HG02588 (cell line): Measurements from ENCODE around the gene CENPF.
"Not testable (repeated sequence)": the region's sequence is repeated elsewhere in the genome, so short reads cannot be mapped to it uniquely, and the experiment has no call there.

Experiments
- ATAC-seq: cut with Tn5 transposase; IDR thresholded peaks from one replicate; pipeline ENCODE4 v1.9.1; 2021; ENCODE audit warnings: mild to moderate bottlenecking, moderate library complexity; ENCODE audit not compliant: unreplicated experiment

CENPF gene

DNA sequence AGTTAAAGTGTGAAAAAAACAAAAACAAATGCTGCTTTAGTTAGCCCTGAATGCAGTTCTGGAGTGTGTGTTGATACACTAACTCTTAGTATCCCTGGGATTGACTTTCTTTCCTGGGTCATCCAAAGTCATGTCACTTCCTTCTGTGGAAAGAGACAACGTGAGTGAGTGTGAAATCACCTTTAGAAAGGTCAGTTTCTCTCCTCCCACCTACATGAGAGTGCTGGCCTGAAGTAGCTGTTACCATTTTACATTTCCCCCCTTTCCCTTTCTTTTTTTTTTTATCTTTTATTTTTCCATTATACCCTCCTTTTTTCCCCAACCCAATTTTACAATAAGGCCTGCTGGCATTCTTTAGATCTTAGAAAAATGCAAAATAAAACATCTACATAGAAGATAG, 55.2 kb downstream of the CENPF start:
- no peak for ATAC-seq

DNA sequence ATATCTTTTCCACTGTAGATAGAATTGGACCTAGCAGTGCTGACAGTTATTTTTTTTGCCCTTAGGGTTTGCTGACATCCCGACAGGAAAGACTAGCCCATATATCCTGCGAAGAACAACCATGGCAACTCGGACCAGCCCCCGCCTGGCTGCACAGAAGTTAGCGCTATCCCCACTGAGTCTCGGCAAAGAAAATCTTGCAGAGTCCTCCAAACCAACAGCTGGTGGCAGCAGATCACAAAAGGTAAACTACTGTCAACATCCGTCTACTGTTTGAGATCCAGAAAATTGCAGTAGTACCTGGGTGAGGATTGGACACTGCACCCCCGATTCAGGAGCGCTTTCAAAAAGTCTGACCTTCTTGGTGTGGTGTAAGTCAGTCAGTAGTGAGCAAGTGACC, 55.8 kb downstream of the CENPF start:
- ATAC-seq = no peak

DNA sequence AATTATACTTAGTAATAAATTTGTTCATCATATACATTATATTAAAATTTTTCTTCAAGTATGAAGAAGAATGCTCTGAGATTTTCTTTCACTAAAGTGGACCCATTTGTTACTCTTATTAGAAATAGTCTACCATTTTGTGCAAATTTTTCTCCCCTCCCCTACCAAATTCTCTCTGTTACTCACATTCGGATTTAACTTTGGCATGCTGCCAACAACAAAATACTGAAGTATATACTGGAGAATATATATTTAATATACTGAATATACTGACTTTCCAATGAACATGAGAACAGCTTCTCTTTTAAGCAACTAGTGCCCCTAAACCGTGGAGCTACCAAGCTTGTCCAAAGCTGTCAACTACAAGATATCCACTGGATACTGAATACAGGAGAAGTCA, 57.2 kb downstream of the CENPF start:
- ATAC-seq = no peak

DNA sequence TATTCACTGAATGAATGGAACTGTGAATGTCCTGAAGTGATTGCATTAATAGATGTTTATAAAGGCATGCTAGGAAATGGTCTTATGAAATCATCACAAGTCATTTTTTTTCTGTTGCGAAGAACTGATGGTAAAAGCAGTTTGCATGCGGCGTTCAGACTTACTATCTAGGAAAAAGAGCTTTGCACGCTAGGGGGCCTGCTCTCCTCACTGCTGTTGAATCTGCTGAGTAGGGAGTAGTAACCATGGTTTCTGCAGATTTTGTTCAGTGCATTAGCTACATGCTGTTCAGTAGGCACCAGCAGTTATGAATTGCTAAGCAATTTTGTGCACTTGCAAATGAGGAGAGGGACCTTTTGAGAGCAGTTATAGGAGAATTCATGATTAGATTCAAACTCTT, 57.9 kb downstream of the CENPF start:
- ATAC-seq = no peak

DNA sequence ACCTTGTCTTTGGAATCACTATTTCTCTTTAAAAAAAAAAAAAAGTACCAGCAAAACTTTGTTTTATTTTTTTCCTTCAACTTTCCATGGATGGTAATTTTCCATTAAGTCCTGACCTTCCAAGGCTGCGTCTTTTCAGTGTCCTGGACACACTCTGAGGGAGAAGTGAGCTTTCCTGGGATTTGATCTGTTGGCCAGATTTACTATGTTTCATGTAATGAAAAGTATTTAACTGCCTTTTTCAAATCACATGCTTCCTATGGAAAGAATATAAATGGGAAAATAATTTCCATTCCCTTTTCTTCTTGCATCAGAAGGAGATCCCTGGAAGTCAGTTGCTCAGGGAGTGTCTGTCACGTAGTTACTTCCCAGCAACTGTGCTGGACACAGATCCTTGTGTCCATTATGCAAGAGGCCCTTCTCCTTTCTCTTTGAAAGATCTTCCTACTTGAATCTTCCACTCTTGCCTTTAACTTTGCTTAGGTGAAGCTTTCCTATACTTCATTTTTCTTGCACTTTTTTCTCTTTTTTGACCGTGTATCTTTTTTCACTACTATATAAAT, 59.3 kb downstream of the CENPF start:
- no peak for ATAC-seq

DNA sequence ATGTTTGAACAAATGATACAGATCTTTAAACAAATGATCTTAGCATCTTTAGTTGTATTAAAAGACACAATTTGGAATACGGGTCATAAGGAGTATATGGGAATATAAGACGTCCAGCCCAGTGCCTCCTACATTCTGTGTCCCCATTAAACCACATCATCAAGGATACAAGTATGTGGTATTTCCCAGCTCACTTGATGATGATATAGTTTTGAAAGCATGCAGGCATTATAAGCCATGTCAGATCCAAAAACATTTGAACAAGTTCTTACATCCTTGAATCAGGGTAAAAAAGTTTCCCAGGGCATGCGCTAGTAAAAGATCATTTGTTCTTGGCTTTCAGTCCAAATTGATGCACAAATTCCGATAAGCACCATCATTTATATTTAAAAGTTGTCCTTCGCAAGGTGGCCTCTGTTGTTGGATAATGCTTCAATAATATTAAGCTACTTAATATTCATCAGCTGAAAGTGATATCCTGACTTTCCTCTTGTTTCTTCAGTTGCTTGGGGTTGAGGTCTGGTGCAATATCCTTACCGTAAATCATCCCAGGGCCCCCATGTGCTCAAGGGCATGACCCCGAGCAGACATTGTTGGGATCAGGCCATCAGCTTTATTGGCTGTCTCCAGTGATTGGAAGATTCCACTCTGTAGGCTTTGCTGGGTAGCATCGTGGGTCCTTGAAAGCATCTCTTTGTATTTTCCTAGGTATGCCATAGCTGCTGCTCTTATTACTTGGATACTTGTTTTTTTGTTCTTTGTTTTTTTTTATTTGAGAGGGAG, 61.8 kb downstream of the CENPF start:
- no peak for ATAC-seq

DNA sequence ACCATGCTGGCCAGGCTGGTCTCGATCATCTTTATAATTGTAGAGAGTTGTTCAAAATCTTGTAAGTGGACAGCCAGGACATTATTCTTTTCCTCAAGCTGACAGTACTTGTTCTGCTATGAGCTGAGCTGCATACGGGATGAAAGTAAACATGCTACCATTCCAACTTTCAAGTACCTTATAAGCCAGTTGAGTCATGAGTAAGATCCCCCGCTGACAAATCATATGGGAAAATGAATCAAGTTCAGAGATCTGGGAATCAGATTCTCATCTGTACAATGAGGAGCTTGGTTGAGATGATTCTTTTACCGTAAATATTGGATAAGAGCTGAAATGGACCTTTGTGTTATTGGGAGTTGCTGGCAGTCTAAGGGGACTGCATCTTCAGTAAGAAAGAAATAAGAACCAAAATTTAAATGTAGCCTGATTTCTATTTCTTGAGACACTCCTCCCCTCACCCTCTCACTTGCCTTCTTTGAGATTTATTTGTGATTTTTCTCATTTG, 62.7 kb downstream of the CENPF start:
- ATAC-seq = no peak

DNA sequence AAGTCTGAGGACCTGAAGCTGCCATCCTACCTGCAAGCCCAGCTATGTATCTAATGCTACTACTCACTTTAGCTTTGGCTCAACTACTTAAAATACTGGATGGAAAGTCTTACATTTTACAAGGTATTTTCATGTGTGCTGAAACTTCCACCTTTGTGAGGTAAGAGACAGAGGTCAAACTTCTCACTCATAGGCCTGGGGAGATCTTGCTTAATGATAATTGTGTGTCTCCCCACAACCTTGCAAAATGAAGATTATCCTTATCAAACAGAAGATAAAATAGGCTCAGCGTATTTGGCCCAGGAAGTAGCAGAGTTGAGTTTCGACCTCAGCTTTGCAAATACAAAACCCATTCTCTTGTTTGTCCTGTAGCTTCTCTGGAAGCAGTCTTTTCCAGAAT, 63.7 kb downstream of the CENPF start:
- ATAC-seq = no peak

DNA sequence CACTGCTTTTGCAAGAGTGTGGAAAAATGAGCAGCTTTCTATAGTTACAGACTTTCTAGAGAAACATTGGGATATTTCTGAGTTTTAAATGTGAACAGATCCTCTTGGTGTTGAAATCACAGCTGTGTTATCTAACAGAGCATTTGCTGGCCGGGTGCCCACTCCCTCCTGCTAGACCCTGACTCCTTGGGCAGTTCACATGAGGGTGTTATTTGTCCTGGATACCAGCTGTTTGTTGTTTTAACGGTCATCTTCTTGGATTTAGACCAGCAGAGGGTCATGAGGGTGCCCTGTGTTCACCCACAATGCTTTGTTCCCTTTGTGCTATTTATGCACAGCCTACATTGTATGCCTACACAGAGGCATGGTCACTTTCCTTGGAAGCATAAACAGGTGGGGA, 67.1 kb downstream of the CENPF start:
- no peak for ATAC-seq

DNA sequence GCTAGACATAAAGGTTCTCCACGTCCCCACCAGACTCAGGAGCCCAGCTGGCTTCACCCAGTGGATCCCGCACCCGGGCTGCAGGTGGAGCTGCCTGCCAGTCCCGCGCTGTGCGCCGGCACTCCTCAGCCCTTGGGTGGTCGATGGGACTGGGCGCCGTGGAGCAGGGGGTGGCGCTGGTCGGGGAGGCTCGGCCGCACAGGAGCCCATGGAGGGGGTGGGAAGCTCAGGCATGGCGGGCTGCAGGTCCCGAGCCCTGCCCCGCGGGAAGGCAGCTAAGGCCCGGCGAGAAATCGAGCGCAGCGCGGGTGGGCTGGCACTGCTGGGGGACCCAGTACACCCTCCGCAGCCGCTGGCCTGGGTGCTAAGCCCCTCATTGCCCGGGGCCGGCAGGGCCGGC, 70.0 kb downstream of the CENPF start:
- ATAC-seq = not testable (repeated sequence)

DNA sequence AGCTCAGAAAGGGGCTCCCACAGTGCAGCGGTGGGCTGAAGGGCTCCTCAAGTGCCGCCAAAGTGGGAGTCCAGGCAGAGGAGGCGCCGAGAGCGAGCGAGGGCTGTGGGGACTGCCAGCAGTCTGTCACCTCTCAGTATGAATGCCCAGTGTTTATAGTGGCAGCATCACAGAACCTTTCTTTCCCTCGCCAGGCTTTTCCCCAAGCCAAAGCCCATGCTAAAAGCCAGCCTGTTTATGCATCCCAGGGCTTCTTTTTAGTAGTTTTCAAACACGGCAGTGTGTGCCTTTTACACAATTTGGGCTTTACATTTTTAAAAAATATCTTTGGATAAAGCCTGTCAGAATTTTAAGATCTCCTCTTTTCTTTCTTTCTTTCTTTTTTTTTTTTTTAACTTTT, 70.6 kb downstream of the CENPF start:
- ATAC-seq = no peak

DNA sequence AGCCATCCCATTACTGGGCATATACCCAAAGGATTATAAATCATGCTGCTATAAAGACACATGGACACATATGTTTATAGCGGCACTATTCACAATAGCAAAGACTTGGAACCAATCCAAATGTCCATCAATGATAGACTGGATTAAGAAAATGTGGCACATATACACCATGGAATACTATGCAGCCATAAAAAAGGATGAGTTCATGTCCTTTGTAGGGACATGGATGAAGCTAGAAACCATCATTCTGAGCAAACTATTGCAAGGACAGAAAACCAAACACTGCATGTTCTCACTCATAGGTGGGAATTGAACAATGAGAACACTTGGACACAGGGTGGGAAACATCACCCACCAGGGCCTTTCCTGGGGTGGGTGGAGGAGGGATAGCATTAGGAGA, 72.5 kb downstream of the CENPF start:
- not testable (repeated sequence) for ATAC-seq

DNA sequence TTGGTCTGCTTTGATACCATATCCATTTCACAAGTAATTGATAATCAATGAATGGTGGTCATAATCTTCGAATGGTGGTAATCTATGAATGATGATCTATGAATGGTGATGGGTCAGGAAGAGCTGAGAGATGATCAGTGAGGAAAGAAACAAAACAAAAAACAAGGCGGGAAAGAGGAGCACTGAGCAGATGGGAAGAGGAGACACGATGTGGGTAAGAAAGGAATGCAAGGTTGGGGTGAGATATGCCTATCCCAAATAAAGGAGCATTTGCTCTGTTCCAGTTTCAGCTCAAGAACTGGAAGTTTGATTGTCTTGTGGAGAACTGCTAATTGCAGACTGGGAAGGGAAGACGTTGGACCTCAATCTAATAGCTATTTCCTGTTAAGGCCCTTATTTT, 73.8 kb downstream of the CENPF start:
- no peak for ATAC-seq

DNA sequence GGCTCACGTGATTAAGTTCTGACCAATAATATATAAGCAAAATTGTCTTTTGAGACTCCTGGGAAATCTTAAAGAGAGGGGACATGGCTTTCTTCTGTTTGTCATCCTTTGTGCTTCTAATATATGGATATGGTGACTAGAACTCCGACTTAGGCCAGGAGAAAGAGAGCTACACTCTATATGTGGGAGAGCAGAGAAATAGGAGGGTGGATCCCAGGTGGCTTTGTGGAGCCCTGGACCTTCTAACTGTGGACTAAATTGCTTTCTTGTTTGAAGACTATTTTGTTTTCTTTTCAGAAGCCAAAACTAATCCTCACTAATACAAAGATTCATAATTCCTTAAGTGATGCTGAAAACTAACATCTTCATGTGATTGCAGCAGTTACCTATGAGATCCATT, 75.0 kb downstream of the CENPF start:
- no peak for ATAC-seq

DNA sequence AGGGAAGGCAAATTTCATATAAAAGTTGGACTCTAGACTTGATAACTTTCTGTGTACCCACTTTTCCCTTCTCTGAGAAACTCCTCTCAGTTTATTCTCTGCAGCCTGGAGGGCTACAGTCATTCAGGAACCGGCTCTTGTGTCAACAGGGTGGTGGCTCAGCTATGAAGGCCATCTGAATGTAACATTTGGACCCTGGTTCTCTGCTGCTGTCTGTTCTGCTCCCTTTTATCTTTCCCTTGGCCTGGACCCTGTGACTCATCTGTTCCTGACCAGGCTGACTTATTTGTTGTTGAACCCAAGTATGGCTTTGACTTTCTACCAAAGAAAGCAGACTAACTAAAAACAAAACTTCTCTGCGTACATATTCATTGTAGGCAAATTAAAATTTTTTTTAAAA, 75.4 kb downstream of the CENPF start:
- no peak for ATAC-seq

DNA sequence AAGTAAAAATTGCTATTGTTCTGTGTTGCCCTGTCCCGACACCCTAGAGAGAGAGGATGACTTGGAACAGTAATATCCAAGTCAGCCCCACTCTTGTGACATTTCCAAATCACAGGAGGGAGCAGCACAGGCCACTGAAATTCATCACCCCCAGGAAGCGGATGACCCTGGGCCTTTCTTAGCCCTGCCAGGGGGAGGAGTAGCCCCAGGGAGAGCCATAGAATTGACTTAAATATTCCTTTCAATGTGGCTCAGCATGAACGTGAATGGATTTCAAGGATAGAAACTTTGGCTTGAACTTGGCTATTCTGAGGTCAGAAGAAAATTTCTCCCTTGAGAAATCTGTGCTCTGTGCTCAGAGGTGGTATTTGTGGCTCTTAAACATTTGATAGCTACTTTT, 80.6 kb downstream of the CENPF start:
- ATAC-seq = no peak

DNA sequence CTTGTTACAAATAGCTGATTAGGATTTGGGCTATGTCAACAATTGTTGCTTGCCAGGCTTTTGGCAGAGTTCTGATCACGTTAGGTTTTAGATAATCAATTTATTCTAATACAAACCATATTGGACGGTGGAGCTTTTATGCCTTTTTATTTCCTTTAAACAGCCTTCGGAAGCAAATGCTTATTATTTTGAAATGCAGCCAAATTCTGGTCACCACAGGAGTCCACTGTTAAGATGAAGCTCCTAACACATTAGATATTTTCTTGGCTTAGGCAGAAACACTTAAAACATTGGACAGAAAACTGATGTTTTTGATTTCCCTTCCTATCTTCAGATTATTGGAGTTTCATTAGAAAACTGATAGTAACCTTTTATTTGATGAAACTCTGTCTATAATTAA, 82.9 kb downstream of the CENPF start:
- ATAC-seq = no peak

DNA sequence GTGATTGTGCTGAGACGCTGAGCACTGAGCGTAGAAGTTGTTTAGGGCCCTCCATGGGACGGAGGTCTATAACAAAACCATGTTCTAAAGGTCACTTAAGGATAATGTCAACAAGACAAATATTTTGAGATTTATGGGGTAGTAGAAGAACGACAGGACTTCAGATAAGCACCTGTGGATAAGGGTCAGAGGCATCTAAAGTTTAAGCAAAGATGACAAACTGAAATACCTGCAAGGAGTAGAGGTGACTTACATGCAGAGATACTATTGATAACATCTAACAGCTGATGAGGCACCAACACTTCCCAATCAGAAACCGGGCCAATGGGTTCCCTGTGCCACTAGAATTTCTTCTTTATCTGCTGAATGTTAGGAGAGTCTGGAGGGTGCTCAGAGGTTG, 83.5 kb downstream of the CENPF start:
- no peak for ATAC-seq

DNA sequence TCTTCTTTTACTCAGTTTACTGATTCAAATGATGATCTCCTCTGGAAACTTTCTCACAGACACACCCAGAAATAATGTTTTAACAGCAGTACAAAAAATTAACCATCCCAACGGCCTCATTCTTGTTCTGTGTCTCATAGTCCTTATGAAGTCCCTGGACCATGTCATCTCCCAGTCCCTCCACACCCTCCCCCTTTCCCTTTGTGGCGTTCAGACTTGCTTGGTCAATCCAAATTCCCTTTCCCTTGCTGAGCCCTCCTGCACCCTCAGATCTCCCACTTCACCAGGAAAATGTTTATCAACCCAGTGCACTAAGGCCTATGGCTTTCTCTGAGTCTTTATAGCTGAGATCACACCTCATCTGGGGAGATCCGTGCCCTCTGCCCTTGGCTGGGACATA, 85.9 kb downstream of the CENPF start:
- ATAC-seq = no peak

DNA sequence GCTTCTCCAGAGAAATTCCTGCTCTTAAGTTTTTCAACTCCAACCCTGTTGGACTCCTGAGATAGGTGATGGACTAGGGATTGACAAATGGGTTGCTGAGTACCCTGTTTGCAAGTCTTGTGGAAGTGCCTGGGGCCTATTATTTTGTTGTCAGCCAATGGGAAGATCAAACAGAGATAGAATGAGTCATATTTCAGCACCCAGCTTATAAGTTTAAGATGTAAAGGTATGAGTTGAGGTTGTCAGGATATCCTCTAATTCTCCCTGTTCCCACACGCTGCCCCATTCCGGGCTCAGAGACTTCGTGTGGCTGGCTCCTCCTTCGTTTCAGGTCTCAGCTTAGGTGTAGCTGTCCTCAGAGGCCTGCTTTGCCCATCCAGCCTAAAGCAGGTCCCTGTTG, 91.8 kb downstream of the CENPF start:
- ATAC-seq = no peak

DNA sequence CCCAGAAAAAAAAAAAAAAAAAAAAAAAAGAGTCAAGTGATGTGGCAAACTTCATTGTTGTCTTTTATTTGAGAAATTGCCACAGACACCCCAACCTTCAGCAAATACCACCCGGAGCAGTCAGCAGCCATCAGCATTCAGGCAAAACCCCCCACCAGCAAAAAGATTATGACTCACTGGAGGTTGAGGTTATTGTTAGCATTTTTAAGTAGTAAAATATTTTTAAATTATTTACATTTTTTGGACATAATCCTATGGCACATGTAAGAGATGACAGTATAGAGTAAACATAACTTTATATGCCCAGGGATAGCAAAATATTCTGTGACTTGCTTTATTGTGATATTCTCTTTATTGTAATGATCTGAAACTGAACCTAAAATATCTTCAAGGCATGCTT, 95.6 kb downstream of the CENPF start:
- no peak for ATAC-seq

DNA sequence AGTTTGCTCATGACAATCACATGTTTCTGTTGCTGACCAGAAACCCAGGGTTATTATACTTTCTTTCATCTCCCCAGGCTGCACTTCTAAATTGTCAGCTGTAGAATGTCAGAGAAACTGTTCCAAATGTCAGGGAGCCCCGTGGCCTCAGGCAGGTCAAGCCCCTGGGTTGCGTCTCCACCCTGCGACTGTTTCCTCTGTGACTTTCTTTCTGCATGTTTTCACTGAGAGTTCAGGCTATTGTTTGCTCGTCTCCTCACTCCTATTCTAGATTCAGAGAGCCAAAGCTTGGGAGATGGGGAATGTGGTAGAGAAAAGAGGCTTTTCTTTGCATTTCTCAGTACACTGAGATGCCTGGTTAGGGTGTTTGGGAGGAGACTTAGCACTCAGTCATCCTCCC, 97.4 kb downstream of the CENPF start:
- ATAC-seq = no peak

DNA sequence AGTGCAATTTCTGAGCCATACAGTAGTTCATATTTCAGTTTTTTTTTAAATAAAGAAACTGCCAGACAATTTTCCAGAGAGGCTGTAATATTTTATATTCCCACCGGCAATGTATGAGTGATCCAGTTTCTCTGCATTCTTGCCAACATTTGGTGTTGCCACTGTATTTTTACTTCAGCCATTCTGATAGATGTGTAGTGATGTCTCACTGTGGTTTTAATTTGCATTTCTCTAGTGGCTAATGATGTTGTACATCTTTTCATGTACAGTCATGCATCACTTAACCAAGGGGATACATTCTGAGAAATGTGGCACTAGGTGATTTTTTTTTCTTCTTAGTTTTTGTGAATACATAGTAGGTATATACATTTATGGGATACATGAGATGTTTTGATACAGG, 99.6 kb downstream of the CENPF start:
- no peak for ATAC-seq
